Heart left ventricle (tissue), 16 donors: ENCODE results near the gene TXNDC5. TPM values are rescaled to one million over a fixed set of nuclear protein-coding genes. Genes with fewer than 3 reads are reported as not detected.

Source experiments
- ATAC-seq, 4 donors: fragments of 200-7000 bp; cut with Tn5 transposase; one replicate each; pipeline ENCODE4 v1.9.1; 2020 to 2022; ENCODE audit warnings: moderate library complexity in 4 of 4, mild to moderate bottlenecking in 3 of 4, moderate number of reproducible peaks in 1 of 4
- DNase-seq, 5 donors: peaks; one replicate each; pipeline ENCODE4 v3.0.0-alpha.2; 2020
- H3K27ac ChIP-seq, 12 donors: fragments of 200-600 bp; sonication (generic) in 4 of 12; one replicate each; pipeline versions ENCODE4 v1.5.0 to v1.8.0; 2016 to 2022; ENCODE audit warnings: mild to moderate bottlenecking in 2 of 12
- H3K27me3 ChIP-seq, 9 donors: fragments of 200-600 bp; sonication (generic) in 2 of 9; one replicate each; pipeline versions ENCODE4 v1.5.1 to v1.8.0; 2016 to 2022; ENCODE audit warnings: mild to moderate bottlenecking in 3 of 9
- H3K36me3 ChIP-seq, 9 donors: fragments of 200-600 bp; sonication (generic) in 2 of 9; one replicate each; pipeline versions ENCODE4 v1.5.0 to v1.8.0; 2018 to 2022; ENCODE audit warnings: mild to moderate bottlenecking in 2 of 9
- H3K4me1 ChIP-seq, 12 donors: fragments of 200-600 bp; sonication (generic) in 4 of 12; one replicate each; pipeline versions ENCODE4 v1.5.0 to v1.8.0; 2016 to 2022; ENCODE audit warnings: mild to moderate bottlenecking in 3 of 12
- H3K4me3 ChIP-seq, 12 donors: fragments of 200-600 bp; sonication (generic) in 4 of 12; one replicate each; pipeline versions ENCODE4 v1.5.0 to v1.8.0; 2017 to 2022; ENCODE audit warnings: mild to moderate bottlenecking in 9 of 12, moderate library complexity in 4 of 12
- H3K9me3 ChIP-seq, 12 donors: fragments of 200-600 bp; sonication (generic) in 4 of 12; one replicate each; pipeline versions ENCODE4 v1.5.0 to v1.8.0; 2016 to 2022; ENCODE audit warnings: mild to moderate bottlenecking in 1 of 12
- CTCF ChIP-seq, 12 donors: fragments of 200-600 bp; sonication (generic) in 4 of 12; IDR thresholded peaks; one replicate each; pipeline versions ENCODE4 v1.5.0 to v1.8.0; 2018 to 2022; ENCODE audit warnings: antibody characterized with exemption in 12 of 12, mild to moderate bottlenecking in 5 of 12
- POLR2A ChIP-seq, 2 donors: fragments of 450-650 bp; IDR thresholded peaks; one replicate each; pipeline ENCODE4 v1.6.1; 2017; ENCODE audit warnings: antibody characterized with exemption in 2 of 2, mild to moderate bottlenecking in 2 of 2, moderate library complexity in 2 of 2
- WGBS, 4 donors: extraction: QIAGEN DNeasy Blood & Tissue Kit in 2 of 4; methylation state at CpG; one replicate each; pipeline versions ENCODE4 v1.1.5 to v1.1.7; 2013 to 2018; 5-methylcytosine and 5-hydroxymethylcytosine counted together
- intact Hi-C, 10 donors: fragments of 100-400 bp; cut with DNase I; formaldehyde crosslinking; loops; one replicate each; pipeline versions ENCODE4 v1.11.1 to v1.14.2; 2022
- polyA plus RNA-seq, 2 donors: library from polyadenylated mRNA; stranded (reverse); fragments of 200-250 nt; gene quantifications; one replicate each; pipeline ENCODE4 v1.2.3, GENCODE V29; 2013
- total RNA-seq, 9 donors: library from RNA; depleted of rRNA in 2 of 9; stranded (reverse); fragments of >200 nt in 2 of 9; fragmentation: NEBNext Ultra II Directional in 3 of 9; extraction: Animal tissue kit (Norgen Biotek cat#: 25700) in 3 of 9; gene quantifications; one replicate each; pipeline versions ENCODE4 v1.1.0 to v1.2.4, GENCODE V29; 2016 to 2023
- donor health status: ischemic (EF 13 %, LVEDD 7.1; RV severe dilation, severe dysfunction).
- donor health status: healthy with polysubstance abuse.
- donor health status: DM: no; HTN: yes; CAD: no.
- donor health status: DM: no; HTN: no; CAD: no.
- donor health status: ischemic (EF 25% LVEDD 6.9; RV normal size, moderate dysfunction).
- donor health status: ischemic (EF 25% LVEDD 5.7; RV mildly dilated, moderate dysfunction).
- donor health status: healthy.
- donor health status: DM: yes; HTN: yes; CAD: no.
- donor health status: ischemic (EF 35%, LVEDD 5.7; RV mildly dilated, moderate dysfunction).
- donor health status: nonischemic (EF 11% LVEDD 7.7; RV severe dilation, severe dysfunction).
- donor health status: DM: yes; HTN: yes; CAD: no.
- donor health status: PGD.
- donor health status: ischemic (EF 29% LVEDD 5.4; RV normal size, mild dysfunction).
- donor health status: nonischemic (EF 23%, LVEDD 6.1; RV moderate dilation, normal function).

Gene TXNDC5
- total and polyA plus RNA-seq, 11 donors = 20.3 to 112 (median 43.6) TPM

DNA sequence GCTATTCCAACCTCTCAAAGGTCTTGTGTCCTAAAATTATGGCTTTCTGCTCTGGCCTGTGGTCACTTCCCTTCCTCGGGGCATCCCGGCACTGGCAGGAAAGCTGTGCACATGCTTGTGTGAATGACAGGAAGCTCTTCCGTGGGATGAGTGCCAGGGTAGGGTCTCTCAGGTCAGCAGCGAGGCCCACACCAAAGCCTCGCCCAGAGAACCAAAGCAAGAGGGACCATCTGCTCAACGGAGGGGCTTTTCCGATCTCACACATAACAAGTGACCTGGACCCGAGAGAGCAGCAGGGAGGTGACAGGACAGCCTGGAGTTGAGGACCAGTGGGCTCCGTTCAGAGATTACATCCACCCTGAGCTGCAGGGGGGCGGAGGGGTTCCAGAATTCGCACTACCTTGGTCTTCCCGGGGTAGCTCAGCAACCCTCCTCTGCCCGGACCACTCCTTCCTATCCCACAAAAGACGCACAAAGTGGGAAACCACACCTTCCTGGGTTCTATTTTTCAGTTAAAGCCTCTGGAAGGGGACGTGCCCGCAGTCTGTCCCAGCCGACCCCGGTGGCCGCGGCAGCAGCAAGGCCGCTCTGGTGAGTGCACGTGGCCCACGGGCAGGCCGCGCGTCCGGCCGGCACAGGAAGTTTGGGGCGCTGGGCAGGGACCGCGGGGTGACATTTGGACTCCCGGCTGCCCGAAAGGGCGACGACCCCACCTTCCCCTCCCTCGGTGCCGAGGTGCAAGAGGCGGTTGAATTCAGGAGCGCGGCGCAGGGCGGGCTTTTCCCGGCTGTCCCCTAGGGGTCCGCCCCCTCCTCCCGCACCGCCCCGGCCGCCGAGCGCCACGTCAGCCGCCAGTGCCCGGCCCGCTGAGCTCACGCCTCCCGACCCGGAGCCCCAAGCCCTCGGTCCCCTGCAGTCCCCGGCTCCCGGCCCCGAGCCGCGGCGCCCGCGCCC is 988 bp downstream of the TXNDC5 start:
- peak; percentile 16 to 71 (median 66) for ATAC-seq
- Histone ChIP-seq H3K36me3 (peaks cover 0 to 1% (median 0%) of the 10 kb centered on the region in 9 donors), H3K4me3 (peak overlapping the region; percentile 57 to 97 (median 74)), H3K4me1 (peaks cover 0 to 47% (median 19%) of the 10 kb centered on the region in 12 donors), H3K27me3 (no peaks in the 10 kb centered on the region), H3K27ac (peak overlapping the region; percentile 2 to 85 (median 70)), H3K9me3 (no peaks in the 10 kb centered on the region)
- intact Hi-C loops = loop anchor here (1.0 to 10.0 kb wide), 14 partner anchors 63 to 187 kb away; partner anchors contain the start of genes BMP6 (in 4 of the 10) and BLOC1S5 (in 3 of the 10)
- TF ChIP-seq CTCF (IDR thresholded peaks at IDR 0.05) (no peak), POLR2A (IDR thresholded peaks at IDR 0.05) (peak in 1 of 2 donors; percentile 16)
- DNase-seq = peak; percentile 53 to 84 (median 67)
- WGBS, 4 donors = 4 to 8% (median 6%) methylated on average over 28 to 66 of the region's 66 CpGs

- TF ChIP-seq POLR2A (IDR thresholded peaks at IDR 0.05) (no peak), CTCF (IDR thresholded peaks at IDR 0.05) (no peak)
- ATAC-seq = no peak
- peaks cover 0 to 55% (median 24%) of the 10 kb centered on the region in 12 donors for H3K4me1 ChIP-seq
- intact Hi-C loops = loop anchor here in 5 of 10 donors (5.0 to 10.0 kb wide), 5 partner anchors 85 to 180 kb away; partner anchors contain the start of genes BLOC1S5 (in 2 of the 5) and BMP6 (in 1 of the 5)
- peaks cover 0 to 26% (median 24%) of the 10 kb centered on the region in 9 donors for H3K36me3 ChIP-seq
- H3K27ac ChIP-seq = no peak overlapping the region
- H3K27me3 ChIP-seq = no peaks in the 10 kb centered on the region
- 91 to 98% (median 95%) methylated on average over 4 of the region's 4 CpGs for WGBS, 4 donors
- H3K4me3 ChIP-seq = no peak overlapping the region
- H3K9me3 ChIP-seq = no peaks in the 10 kb centered on the region
- no peak for DNase-seq
These were observed 3.4 kb downstream of the TXNDC5 start for GRCh38 chr6:7907159-7907558.

DNA sequence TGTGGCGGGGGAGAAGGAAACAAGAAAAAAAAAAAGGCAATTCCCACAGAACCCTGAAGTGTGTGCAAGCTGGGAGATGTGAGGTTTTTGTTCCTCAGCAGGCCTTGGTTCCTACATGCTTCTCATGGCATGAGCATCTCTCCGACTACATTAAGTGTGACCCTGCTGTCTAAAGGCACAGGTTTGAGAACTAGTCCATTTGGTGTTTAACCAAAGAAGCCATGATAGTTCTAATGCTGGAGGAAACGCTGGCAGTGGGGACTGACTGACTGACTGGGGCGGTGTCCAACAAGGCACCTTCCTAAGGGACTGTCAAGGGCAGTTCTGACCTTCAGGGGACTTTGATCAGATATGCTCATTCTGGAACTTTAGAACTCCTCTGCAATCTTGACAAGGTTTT is 3.8 kb downstream of the TXNDC5 start:
- H3K4me3 ChIP-seq = no peak overlapping the region
- ATAC-seq (no peak), DNase-seq (no peak)
- peaks cover 0 to 55% (median 24%) of the 10 kb centered on the region in 12 donors for H3K4me1 ChIP-seq
- H3K27me3 ChIP-seq = no peaks in the 10 kb centered on the region
- intact Hi-C loops = loop anchor here in 5 of 10 donors (5.0 to 10.0 kb wide), 5 partner anchors 86 to 179 kb away; partner anchors contain the start of genes BLOC1S5 (in 2 of the 5) and BMP6 (in 1 of the 5)
- no peak overlapping the region for H3K27ac ChIP-seq
- TF ChIP-seq CTCF (IDR thresholded peaks at IDR 0.05) (no peak), POLR2A (IDR thresholded peaks at IDR 0.05) (no peak)
- 85 to 90% (median 86%) methylated on average over 4 of the region's 4 CpGs for WGBS, 4 donors
- peaks cover 0 to 30% (median 28%) of the 10 kb centered on the region in 9 donors for H3K36me3 ChIP-seq
- no peaks in the 10 kb centered on the region for H3K9me3 ChIP-seq

GRCh38 chr6:7905416-7905815 is 5.2 kb downstream of the TXNDC5 start:
- Histone ChIP-seq H3K27me3 (no peaks in the 10 kb centered on the region), H3K9me3 (no peaks in the 10 kb centered on the region), H3K4me1 (peaks cover 0 to 49% (median 22%) of the 10 kb centered on the region in 12 donors), H3K27ac (peak overlapping the region in 1 of 12 donors; percentile 2), H3K4me3 (no peak overlapping the region), H3K36me3 (peaks cover 0 to 43% (median 41%) of the 10 kb centered on the region in 9 donors)
- ATAC-seq (no peak), DNase-seq (no peak)
- 86 to 93% (median 90%) methylated on average over 2 of the region's 2 CpGs for WGBS, 4 donors
- TF ChIP-seq CTCF (IDR thresholded peaks at IDR 0.05) (no peak), POLR2A (IDR thresholded peaks at IDR 0.05) (no peak)
- intact Hi-C loops = loop anchor here in 5 of 10 donors (5.0 to 10.0 kb wide), 5 partner anchors 87 to 178 kb away; partner anchors contain the start of genes BLOC1S5 (in 2 of the 5) and BMP6 (in 1 of the 5)
